ENCODE measurements around the gene FBXO15.

The FBXO15 gene

GRCh38 chr18:74092922-74093321, 54.7 kb downstream of the FBXO15 start:
- no peak for TF ChIP-seq CTCF (IDR thresholded peaks at IDR 0.05; ENCODE audit: low read depth, low read length, missing control alignments)
- in situ Hi-C loops (cut with HindIII; ENCODE audit: low pct_ligation_motif_present, low sequenced_read_pairs) = no loop called here
- no peak overlapping the region for H3K27ac ChIP-seq

GRCh38 chr18:74084184-74084855, 63.3 kb downstream of the FBXO15 start:
- Histone ChIP-seq H3K27ac (no peak overlapping the region), H3K4me3 (ENCODE audit: low read depth, low read length) (no peak overlapping the region), H3K36me3 (replicated peaks) (no peaks in the 10 kb centered on the region), H3K27me3 (replicated peaks) (no peaks in the 10 kb centered on the region)
- no peak for DNase-seq
- in situ Hi-C loops (cut with HindIII; ENCODE audit: low pct_ligation_motif_present, low sequenced_read_pairs) = no loop called here
- TF ChIP-seq CTCF (IDR thresholded peaks at IDR 0.05; ENCODE audit: low read depth, low read length, missing control alignments) = no peak

More at GRCh38 chr18:74092922-74093321, 54.7 kb downstream of the FBXO15 start:
- H3K36me3 ChIP-seq (replicated peaks) = no peaks in the 10 kb centered on the region
- no peak overlapping the region for H3K4me3 ChIP-seq (ENCODE audit: low read depth, low read length)
- no peak for DNase-seq
- no peaks in the 10 kb centered on the region for H3K27me3 ChIP-seq (replicated peaks)

GRCh38 chr18:74083557-74083952, 64.1 kb downstream of the FBXO15 start:
- no peak overlapping the region for H3K27ac ChIP-seq
- H3K36me3 ChIP-seq (replicated peaks) = no peaks in the 10 kb centered on the region
- DNase-seq = no peak
- no peak overlapping the region for H3K4me3 ChIP-seq (ENCODE audit: low read depth, low read length)
- in situ Hi-C loops (cut with HindIII; ENCODE audit: low pct_ligation_motif_present, low sequenced_read_pairs) = no loop called here
- no peaks in the 10 kb centered on the region for H3K27me3 ChIP-seq (replicated peaks)
- TF ChIP-seq CTCF (IDR thresholded peaks at IDR 0.05; ENCODE audit: low read depth, low read length, missing control alignments) = no peak

- Histone ChIP-seq H3K27me3 (replicated peaks) (no peaks in the 10 kb centered on the region), H3K36me3 (replicated peaks) (no peaks in the 10 kb centered on the region), H3K4me3 (ENCODE audit: low read depth, low read length) (no peak overlapping the region), H3K27ac (no peak overlapping the region)
- in situ Hi-C loops (cut with HindIII; ENCODE audit: low pct_ligation_motif_present, low sequenced_read_pairs) = no loop called here
- no peak for DNase-seq
- TF ChIP-seq CTCF (IDR thresholded peaks at IDR 0.05; ENCODE audit: low read depth, low read length, missing control alignments) = no peak
These were observed 64.7 kb downstream of the FBXO15 start for GRCh38 chr18:74082742-74083556.

GRCh38 chr18:74081966-74082741, 65.5 kb downstream of the FBXO15 start:
- Histone ChIP-seq H3K36me3 (replicated peaks) (no peaks in the 10 kb centered on the region), H3K27ac (no peak overlapping the region), H3K4me3 (ENCODE audit: low read depth, low read length) (no peak overlapping the region), H3K27me3 (replicated peaks) (no peaks in the 10 kb centered on the region)
- peak; percentile 69 for TF ChIP-seq CTCF (IDR thresholded peaks at IDR 0.05; ENCODE audit: low read depth, low read length, missing control alignments)
- DNase-seq = peak; percentile 31
- in situ Hi-C loops (cut with HindIII; ENCODE audit: low pct_ligation_motif_present, low sequenced_read_pairs) = no loop called here
